GM19455 (cell line): ENCODE results near the gene SYNRG.
"Not testable (repeated sequence)": the region's sequence is repeated elsewhere in the genome, so short reads cannot be mapped to it uniquely, and the experiment has no call there.

Source experiments
- ATAC-seq: cut with Tn5 transposase; IDR thresholded peaks from one replicate; pipeline ENCODE4 v1.9.1; 2021; ENCODE audit not compliant: unreplicated experiment

Gene SYNRG

GRCh38 chr17:37609170-37610040, at the start of gene SYNRG:
Gene SYNRG (minus strand): TSS chr17:37609418. CDS start chr17:37609355, 63 bp downstream.
- ATAC-seq = peak; percentile 85

- no peak for ATAC-seq
Measured at GRCh38 chr17:37657202-37657601, 48.0 kb upstream of the SYNRG start.

GRCh38 chr17:37651849-37652248, 42.6 kb upstream of the SYNRG start:
- no peak for ATAC-seq

GRCh38 chr17:37650419-37651003, 41.3 kb upstream of the SYNRG start:
- no peak for ATAC-seq

GRCh38 chr17:37648555-37648954, 39.3 kb upstream of the SYNRG start:
- no peak for ATAC-seq

GRCh38 chr17:37647856-37648255, 38.6 kb upstream of the SYNRG start:
- no peak for ATAC-seq

- ATAC-seq = no peak
Measured at GRCh38 chr17:37643869-37644268, 34.7 kb upstream of the SYNRG start.

- ATAC-seq = peak; percentile 83
Measured at GRCh38 chr17:37643118-37643766, 34.0 kb upstream of the SYNRG start, which contains the start of gene DDX52. Gene DDX52 (minus strand): TSS chr17:37643446. CDS start chr17:37643420, 26 bp downstream.

- ATAC-seq = peak; percentile 30
Measured at GRCh38 chr17:37642681-37643080, 33.5 kb upstream of the SYNRG start.

GRCh38 chr17:37640015-37640414, 30.8 kb upstream of the SYNRG start:
- no peak for ATAC-seq

GRCh38 chr17:37637956-37638355, 28.7 kb upstream of the SYNRG start:
- no peak for ATAC-seq

- not testable (repeated sequence) for ATAC-seq
Measured at GRCh38 chr17:37616430-37616829, 7.2 kb upstream of the SYNRG start.

GRCh38 chr17:37614823-37615222, 5.6 kb upstream of the SYNRG start:
- ATAC-seq = no peak

GRCh38 chr17:37614391-37614790, 5.2 kb upstream of the SYNRG start:
- no peak for ATAC-seq

GRCh38 chr17:37610971-37611370, 1.8 kb upstream of the SYNRG start:
- no peak for ATAC-seq

- not testable (repeated sequence) for ATAC-seq
Measured at GRCh38 chr17:37610041-37610420, 813 bp upstream of the SYNRG start.

- peak; percentile 13 for ATAC-seq
Measured at GRCh38 chr17:37608351-37609169, 658 bp downstream of the SYNRG start.

- no peak for ATAC-seq
Measured at GRCh38 chr17:37607637-37608331, 1.4 kb downstream of the SYNRG start.

- no peak for ATAC-seq
Measured at GRCh38 chr17:37605813-37606505, 3.3 kb downstream of the SYNRG start.

- ATAC-seq = no peak
Measured at GRCh38 chr17:37605081-37605480, 4.1 kb downstream of the SYNRG start.
